Measurements from ENCODE around the gene KRTAP10-4. TPM values are rescaled to one million over a fixed set of nuclear protein-coding genes. Genes with fewer than 3 reads are reported as not detected.
A peak's percentile ranks its signal among the peaks of the same experiment; 100 is the strongest.

Gene KRTAP10-4
- total and polyA plus RNA-seq, 10 of the 15 experiments (the other 5 are each of a cell fraction or from before 2014, with no cell fraction given) = not detected

DNA sequence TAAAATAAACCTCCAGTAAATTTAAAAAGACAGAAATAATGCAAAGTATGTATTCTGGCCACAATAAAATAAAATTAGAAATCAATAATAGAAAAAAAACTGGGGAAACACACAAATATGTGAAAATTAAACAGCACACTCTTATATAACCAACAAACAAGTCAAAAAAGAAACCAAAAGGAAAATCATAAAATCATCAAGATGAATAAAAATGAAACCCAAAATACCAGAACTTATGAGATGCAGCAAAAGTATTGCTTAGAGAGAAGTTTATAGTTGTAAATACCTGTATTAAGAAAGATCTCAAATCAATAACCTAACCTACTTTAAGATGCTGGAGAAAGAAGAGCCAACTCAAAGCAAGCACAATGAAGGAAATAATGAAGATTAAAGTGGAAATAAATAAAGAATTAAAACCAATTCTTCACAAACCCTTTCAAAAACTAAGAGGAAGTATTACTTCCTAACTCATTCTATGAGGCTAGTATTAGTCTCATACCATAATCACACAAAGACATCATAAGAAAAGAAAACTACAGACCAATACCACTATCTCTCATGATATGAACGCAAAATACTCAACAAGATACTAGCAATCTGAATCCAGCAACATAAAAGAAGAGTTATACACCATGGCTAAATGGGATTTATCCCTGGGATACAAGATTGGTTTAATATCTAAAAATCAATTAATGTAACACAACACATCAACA, 8.5 kb upstream of the KRTAP10-4 start (continued):
- TF ChIP-seq NFIC (IDR thresholded peaks at IDR 0.05; ENCODE audit: low read depth, low read length) (peak; percentile 65; the same call in 1 of the 2 replicates), TCF7 (IDR thresholded peaks at IDR 0.05; ENCODE audit: borderline replicate concordance) (peak; percentile 61), ZNF24 (IDR thresholded peaks at IDR 0.05) (no peak), WRNIP1 (IDR thresholded peaks at IDR 0.05; ENCODE audit: borderline replicate concordance, low read depth, low read length) (no peak), TAF1 (IDR thresholded peaks at IDR 0.05; ENCODE audit: borderline replicate concordance, low read depth, low read length) (no peak)
- TF ChIP-seq, protein P1, sequence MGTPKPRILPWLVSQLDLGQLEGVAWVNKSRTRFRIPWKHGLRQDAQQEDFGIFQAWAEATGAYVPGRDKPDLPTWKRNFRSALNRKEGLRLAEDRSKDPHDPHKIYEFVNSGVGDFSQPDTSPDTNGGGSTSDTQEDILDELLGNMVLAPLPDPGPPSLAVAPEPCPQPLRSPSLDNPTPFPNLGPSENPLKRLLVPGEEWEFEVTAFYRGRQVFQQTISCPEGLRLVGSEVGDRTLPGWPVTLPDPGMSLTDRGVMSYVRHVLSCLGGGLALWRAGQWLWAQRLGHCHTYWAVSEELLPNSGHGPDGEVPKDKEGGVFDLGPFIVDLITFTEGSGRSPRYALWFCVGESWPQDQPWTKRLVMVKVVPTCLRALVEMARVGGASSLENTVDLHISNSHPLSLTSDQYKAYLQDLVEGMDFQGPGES (IDR thresholded peaks at IDR 0.05) = no peak
- TF ChIP-seq, protein P2, sequence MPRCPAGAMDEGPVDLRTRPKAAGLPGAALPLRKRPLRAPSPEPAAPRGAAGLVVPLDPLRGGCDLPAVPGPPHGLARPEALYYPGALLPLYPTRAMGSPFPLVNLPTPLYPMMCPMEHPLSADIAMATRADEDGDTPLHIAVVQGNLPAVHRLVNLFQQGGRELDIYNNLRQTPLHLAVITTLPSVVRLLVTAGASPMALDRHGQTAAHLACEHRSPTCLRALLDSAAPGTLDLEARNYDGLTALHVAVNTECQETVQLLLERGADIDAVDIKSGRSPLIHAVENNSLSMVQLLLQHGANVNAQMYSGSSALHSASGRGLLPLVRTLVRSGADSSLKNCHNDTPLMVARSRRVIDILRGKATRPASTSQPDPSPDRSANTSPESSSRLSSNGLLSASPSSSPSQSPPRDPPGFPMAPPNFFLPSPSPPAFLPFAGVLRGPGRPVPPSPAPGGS (IDR thresholded peaks at IDR 0.05; ENCODE audit: borderline replicate concordance, insufficient read depth, low read depth, low read length, poor library complexity, severe bottlenecking) = no peak
- TF ChIP-seq, protein P3, sequence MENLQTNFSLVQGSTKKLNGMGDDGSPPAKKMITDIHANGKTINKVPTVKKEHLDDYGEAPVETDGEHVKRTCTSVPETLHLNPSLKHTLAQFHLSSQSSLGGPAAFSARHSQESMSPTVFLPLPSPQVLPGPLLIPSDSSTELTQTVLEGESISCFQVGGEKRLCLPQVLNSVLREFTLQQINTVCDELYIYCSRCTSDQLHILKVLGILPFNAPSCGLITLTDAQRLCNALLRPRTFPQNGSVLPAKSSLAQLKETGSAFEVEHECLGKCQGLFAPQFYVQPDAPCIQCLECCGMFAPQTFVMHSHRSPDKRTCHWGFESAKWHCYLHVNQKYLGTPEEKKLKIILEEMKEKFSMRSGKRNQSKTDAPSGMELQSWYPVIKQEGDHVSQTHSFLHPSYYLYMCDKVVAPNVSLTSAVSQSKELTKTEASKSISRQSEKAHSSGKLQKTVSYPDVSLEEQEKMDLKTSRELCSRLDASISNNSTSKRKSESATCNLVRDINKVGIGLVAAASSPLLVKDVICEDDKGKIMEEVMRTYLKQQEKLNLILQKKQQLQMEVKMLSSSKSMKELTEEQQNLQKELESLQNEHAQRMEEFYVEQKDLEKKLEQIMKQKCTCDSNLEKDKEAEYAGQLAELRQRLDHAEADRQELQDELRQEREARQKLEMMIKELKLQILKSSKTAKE (IDR thresholded peaks at IDR 0.05; ENCODE audit: low read depth, poor library complexity, severe bottlenecking) = no peak

All from GM12878 (cell line).